KBM-7 (cell line): ENCODE measurements around the gene SLC25A1.
"Not testable (repeated sequence)": the region's sequence is repeated elsewhere in the genome, so short reads cannot be mapped to it uniquely, and the experiment has no call there.

ENCODE experiments used
- DNase-seq: peaks from one replicate; pipeline ENCODE4 v3.0.0-alpha.2; 2015
- in situ Hi-C: fragments of 300-500 bp; cut with MboI; formaldehyde crosslinking; loops from 2 replicates; pipeline ENCODE4 v1.14.3; 2020; ENCODE audit warnings: low sequenced_read_pairs, low pct_unique_long_range_greater_than_20kb, mixed read lengths

Gene SLC25A1

GRCh38 chr22:19207884-19208283 lies 29.3 kb upstream of the SLC25A1 start:
- DNase-seq: no peak
- in situ Hi-C loops: no loop called here

GRCh38 chr22:19207401-19207808 lies 28.9 kb upstream of the SLC25A1 start:
- in situ Hi-C loops: no loop called here
- peak; percentile 28 for DNase-seq

GRCh38 chr22:19206287-19206686 lies 27.8 kb upstream of the SLC25A1 start:
- no peak for DNase-seq
- in situ Hi-C loops: no loop called here

GRCh38 chr22:19204640-19205039 lies 26.1 kb upstream of the SLC25A1 start:
- no peak for DNase-seq
- in situ Hi-C loops: no loop called here

- in situ Hi-C loops: no loop called here
- no peak for DNase-seq
Measured at GRCh38 chr22:19203834-19204233, 25.3 kb upstream of the SLC25A1 start.

- DNase-seq, in situ Hi-C loops: not testable (repeated sequence)
Measured at GRCh38 chr22:19202799-19203186, 24.3 kb upstream of the SLC25A1 start.

GRCh38 chr22:19201869-19202798 lies 23.6 kb upstream of the SLC25A1 start:
- no peak for DNase-seq
- in situ Hi-C loops: no loop called here

GRCh38 chr22:19201130-19201868 lies 22.8 kb upstream of the SLC25A1 start:
- in situ Hi-C loops: no loop called here
- no peak for DNase-seq

GRCh38 chr22:19199479-19199878 lies 20.9 kb upstream of the SLC25A1 start:
- no peak for DNase-seq
- in situ Hi-C loops: loop anchor here (25.0 kb wide), 1 partner anchor 112 kb away; no protein-coding TSS in a partner anchor

GRCh38 chr22:19197997-19198865 lies 19.7 kb upstream of the SLC25A1 start:
- in situ Hi-C loops: loop anchor here (25.0 kb wide), 1 partner anchor 111 kb away; no protein-coding TSS in a partner anchor
- no peak for DNase-seq

- in situ Hi-C loops: loop anchor here (25.0 kb wide), 1 partner anchor 110 kb away; no protein-coding TSS in a partner anchor
- DNase-seq: no peak
Measured at GRCh38 chr22:19196841-19197612, 18.5 kb upstream of the SLC25A1 start.

- no peak for DNase-seq
- in situ Hi-C loops: loop anchor here (25.0 kb wide), 1 partner anchor 109 kb away; no protein-coding TSS in a partner anchor
Measured at GRCh38 chr22:19195796-19196731, 17.5 kb upstream of the SLC25A1 start.

GRCh38 chr22:19194766-19195536 lies 16.4 kb upstream of the SLC25A1 start:
- in situ Hi-C loops: loop anchor here (25.0 kb wide), 1 partner anchor 108 kb away; no protein-coding TSS in a partner anchor
- no peak for DNase-seq

GRCh38 chr22:19193879-19194278 lies 15.3 kb upstream of the SLC25A1 start:
- in situ Hi-C loops: loop anchor here (25.0 kb wide), 1 partner anchor 107 kb away; no protein-coding TSS in a partner anchor
- no peak for DNase-seq

- DNase-seq: no peak
- in situ Hi-C loops: loop anchor here (25.0 kb wide), 1 partner anchor 101 kb away; no protein-coding TSS in a partner anchor
Measured at GRCh38 chr22:19187716-19188563, 9.4 kb upstream of the SLC25A1 start.
